Right lobe of liver (tissue), 6 donors: ENCODE results near the gene APOL6. TPM values are rescaled to one million over a fixed set of nuclear protein-coding genes. Genes with fewer than 3 reads are reported as not detected.

ENCODE experiments used
- ATAC-seq, 4 donors: fragments of 200-7000 bp; cut with Tn5 transposase; one replicate each; pipeline ENCODE4 v1.9.1; 2020; ENCODE audit warnings: mild to moderate bottlenecking in 4 of 4, moderate library complexity in 4 of 4
- DNase-seq, 3 donors: peaks; one replicate each; pipeline ENCODE4 v3.0.0-alpha.2; 2020
- H3K27ac ChIP-seq, 3 donors: fragments of 200-600 bp; one replicate each; pipeline ENCODE4 v1.8.0; 2022
- H3K27me3 ChIP-seq, 2 donors: fragments of 200-600 bp; one replicate each; pipeline ENCODE4 v1.8.0; 2022
- H3K36me3 ChIP-seq, 4 donors: fragments of 200-600 bp; sonication (generic) in 1 of 4; one replicate each; pipeline versions ENCODE4 v1.5.1 to v1.8.0; 2017 to 2022; ENCODE audit warnings: control low read depth in 1 of 4
- H3K4me1 ChIP-seq, 4 donors: fragments of 200-600 bp; sonication (generic) in 1 of 4; one replicate each; pipeline versions ENCODE4 v1.5.1 to v1.8.0; 2017 to 2022; ENCODE audit warnings: control low read depth in 1 of 4
- H3K4me3 ChIP-seq, 3 donors: fragments of 200-600 bp; one replicate each; pipeline ENCODE4 v1.8.0; 2022
- H3K9me3 ChIP-seq, 4 donors: fragments of 200-600 bp; sonication (generic) in 1 of 4; one replicate each; pipeline versions ENCODE4 v1.5.1 to v1.8.0; 2017 to 2022; ENCODE audit warnings: control low read depth in 1 of 4
- POLR2A ChIP-seq: fragments of 450-650 bp; IDR thresholded peaks from one replicate; pipeline ENCODE4 v1.6.1; 2017; ENCODE audit warnings: antibody characterized with exemption, mild to moderate bottlenecking
- WGBS: methylation state at CpG from one replicate; pipeline ENCODE4 v1.1.6; 2018; ENCODE audit warnings: low coverage, low lambda C conversion rate; ENCODE audit not compliant: insufficient coverage; ENCODE audit errors: missing lambda C conversion rate; 5-methylcytosine and 5-hydroxymethylcytosine counted together
- intact Hi-C, 2 donors: fragments of 100-400 bp; cut with DNase I; formaldehyde crosslinking; loops; one replicate each; pipeline versions ENCODE4 v1.11.2 to v1.14.1; 2022
- total RNA-seq, 6 experiments: library from RNA; depleted of rRNA in 2 of 6; stranded (reverse); fragments of >200 nt in 2 of 6; fragmentation: NEBNext Ultra II Directional in 3 of 6; extraction: Animal tissue kit (Norgen Biotek cat#: 25700) in 3 of 6; gene quantifications; one replicate each; pipeline versions ENCODE4 v1.1.0 to v1.2.4, GENCODE V29; 2016 to 2023
- TF ChIP-seq, protein P1 (sequence below), 4 donors: fragments of 200-600 bp in 3 of 4; fragments of 450-650 bp in 1 of 4; IDR thresholded peaks; one replicate each; pipeline versions ENCODE4 v1.5.1 to v1.8.0; 2016 to 2022; ENCODE audit warnings: antibody characterized with exemption in 4 of 4, mild to moderate bottlenecking in 2 of 4
- donor health status: DM: no; HTN: yes; CAD: no.
- donor health status: DM: no; HTN: no; CAD: no.
- donor health status: DM: no; HTN: no; CAD: no.
- donor health status: DM: no; HTN: yes; CAD: no.
- donor health status: DM: no; HTN: yes; CAD: no.

APOL6 gene
- total RNA-seq, 6 experiments from 2014 or later: 33.5 to 42.7 (median 39.6) TPM

DNA sequence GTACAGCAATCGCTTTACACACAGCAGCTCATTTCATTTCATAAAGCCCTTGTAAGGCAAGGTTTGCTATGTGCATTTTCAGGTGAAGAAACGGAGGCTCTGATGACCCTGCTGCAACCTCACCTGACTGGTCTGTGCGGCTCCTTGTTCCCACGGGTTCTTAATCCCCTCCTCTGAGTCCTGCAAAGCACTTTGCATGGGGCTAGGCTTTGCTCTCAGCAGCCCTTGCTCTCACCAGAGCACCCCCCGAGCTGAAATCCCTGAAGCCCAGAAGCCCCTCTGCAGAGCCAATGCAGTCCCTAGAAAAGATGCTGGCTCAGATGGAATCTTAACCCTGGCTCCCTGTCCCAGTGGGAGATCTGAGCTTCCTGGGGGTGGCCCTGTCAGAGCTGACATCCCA lies 11.0 kb upstream of the APOL6 start:
- H3K27ac ChIP-seq: no peak overlapping the region
- intact Hi-C loops: loop anchor here (5.0 to 10.0 kb wide), 3 partner anchors 98 to 485 kb away; no protein-coding TSS in a partner anchor
- DNase-seq: no peak

DNA sequence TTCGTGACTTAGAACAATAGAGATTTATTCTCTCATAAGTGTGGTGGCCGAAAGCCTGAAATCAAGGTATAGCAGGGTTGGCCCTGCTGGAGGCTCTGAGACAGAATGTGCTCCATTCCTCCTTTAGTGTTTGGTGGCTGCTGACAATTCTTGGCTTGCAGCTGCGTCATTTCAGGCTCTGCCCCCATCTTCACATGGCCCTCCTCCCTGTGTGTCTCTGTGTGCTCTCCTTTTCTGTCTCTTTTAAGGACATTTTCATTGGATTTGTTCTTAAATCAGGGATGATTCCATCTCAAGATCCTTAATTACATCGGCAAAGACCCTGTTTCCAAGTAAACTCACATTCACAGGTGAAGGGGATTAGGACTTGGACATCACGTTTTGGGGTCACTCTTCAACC lies 10.2 kb upstream of the APOL6 start:
- DNase-seq (no peak), ATAC-seq (no peak)
- TF ChIP-seq, protein P1, sequence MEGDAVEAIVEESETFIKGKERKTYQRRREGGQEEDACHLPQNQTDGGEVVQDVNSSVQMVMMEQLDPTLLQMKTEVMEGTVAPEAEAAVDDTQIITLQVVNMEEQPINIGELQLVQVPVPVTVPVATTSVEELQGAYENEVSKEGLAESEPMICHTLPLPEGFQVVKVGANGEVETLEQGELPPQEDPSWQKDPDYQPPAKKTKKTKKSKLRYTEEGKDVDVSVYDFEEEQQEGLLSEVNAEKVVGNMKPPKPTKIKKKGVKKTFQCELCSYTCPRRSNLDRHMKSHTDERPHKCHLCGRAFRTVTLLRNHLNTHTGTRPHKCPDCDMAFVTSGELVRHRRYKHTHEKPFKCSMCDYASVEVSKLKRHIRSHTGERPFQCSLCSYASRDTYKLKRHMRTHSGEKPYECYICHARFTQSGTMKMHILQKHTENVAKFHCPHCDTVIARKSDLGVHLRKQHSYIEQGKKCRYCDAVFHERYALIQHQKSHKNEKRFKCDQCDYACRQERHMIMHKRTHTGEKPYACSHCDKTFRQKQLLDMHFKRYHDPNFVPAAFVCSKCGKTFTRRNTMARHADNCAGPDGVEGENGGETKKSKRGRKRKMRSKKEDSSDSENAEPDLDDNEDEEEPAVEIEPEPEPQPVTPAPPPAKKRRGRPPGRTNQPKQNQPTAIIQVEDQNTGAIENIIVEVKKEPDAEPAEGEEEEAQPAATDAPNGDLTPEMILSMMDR (IDR thresholded peaks at IDR 0.05): no peak
- TF ChIP-seq POLR2A: no peak
- Histone ChIP-seq H3K9me3 (no peaks in the 10 kb centered on the region), H3K27ac (peak overlapping the region in 2 of 3 donors; percentile 40), H3K27me3 (no peaks in the 10 kb centered on the region), H3K4me1 (peaks cover 0 to 19% (median 7%) of the 10 kb centered on the region in 4 donors), H3K4me3 (no peak overlapping the region), H3K36me3 (no peaks in the 10 kb centered on the region)
- intact Hi-C loops: loop anchor here (5.0 to 10.0 kb wide), 3 partner anchors 97 to 484 kb away; no protein-coding TSS in a partner anchor
- WGBS: 71% methylated on average over 3 of the region's 5 CpGs

More for the DNA sequence above, 11.0 kb upstream of the APOL6 start:
- H3K27me3 ChIP-seq: no peaks in the 10 kb centered on the region
- peaks cover 0 to 12% (median 4%) of the 10 kb centered on the region in 4 donors for H3K4me1 ChIP-seq
- H3K9me3 ChIP-seq: no peaks in the 10 kb centered on the region
- H3K36me3 ChIP-seq: no peaks in the 10 kb centered on the region
- ATAC-seq: no peak
- no peak overlapping the region for H3K4me3 ChIP-seq
- TF ChIP-seq, protein P1 (IDR thresholded peaks at IDR 0.05): no peak
- no peak for TF ChIP-seq POLR2A
- 57% methylated on average over 3 of the region's 5 CpGs for WGBS

DNA sequence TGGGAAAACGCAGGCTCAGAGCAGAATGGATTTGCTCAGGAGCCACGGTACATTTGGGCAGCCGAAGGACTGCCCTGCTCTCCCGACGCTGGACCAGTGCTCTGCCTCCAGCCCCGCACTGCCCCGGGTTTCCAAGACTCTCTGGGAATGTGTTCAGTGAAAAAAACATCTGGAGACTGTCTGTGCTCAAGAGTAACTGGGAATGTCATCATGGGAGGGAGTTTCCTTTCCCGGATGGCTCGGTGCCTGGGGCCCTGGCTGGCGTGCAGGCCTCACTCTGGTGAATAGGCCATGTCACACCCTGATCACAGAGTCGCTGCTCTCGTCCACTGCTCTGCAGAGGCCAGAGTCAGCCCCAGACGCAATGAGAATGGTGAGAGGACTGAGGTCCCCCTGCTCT lies 9.8 kb upstream of the APOL6 start:
- WGBS: 64% methylated on average over 8 of the region's 13 CpGs
- TF ChIP-seq, protein P1 (IDR thresholded peaks at IDR 0.05): no peak
- TF ChIP-seq POLR2A: no peak
- H3K4me3 ChIP-seq: no peak overlapping the region
- peak overlapping the region in 2 of 3 donors; percentile 40 for H3K27ac ChIP-seq
- no peaks in the 10 kb centered on the region for H3K27me3 ChIP-seq
- no peaks in the 10 kb centered on the region for H3K36me3 ChIP-seq
- H3K4me1 ChIP-seq: peaks cover 0 to 21% (median 7%) of the 10 kb centered on the region in 4 donors
- peak in 2 of 3 donors; percentile 55 to 81 for DNase-seq
- H3K9me3 ChIP-seq: no peaks in the 10 kb centered on the region
- intact Hi-C loops: loop anchor here (5.0 to 10.0 kb wide), 3 partner anchors 96 to 484 kb away; no protein-coding TSS in a partner anchor
- peak; percentile 57 to 70 (median 62) for ATAC-seq

DNA sequence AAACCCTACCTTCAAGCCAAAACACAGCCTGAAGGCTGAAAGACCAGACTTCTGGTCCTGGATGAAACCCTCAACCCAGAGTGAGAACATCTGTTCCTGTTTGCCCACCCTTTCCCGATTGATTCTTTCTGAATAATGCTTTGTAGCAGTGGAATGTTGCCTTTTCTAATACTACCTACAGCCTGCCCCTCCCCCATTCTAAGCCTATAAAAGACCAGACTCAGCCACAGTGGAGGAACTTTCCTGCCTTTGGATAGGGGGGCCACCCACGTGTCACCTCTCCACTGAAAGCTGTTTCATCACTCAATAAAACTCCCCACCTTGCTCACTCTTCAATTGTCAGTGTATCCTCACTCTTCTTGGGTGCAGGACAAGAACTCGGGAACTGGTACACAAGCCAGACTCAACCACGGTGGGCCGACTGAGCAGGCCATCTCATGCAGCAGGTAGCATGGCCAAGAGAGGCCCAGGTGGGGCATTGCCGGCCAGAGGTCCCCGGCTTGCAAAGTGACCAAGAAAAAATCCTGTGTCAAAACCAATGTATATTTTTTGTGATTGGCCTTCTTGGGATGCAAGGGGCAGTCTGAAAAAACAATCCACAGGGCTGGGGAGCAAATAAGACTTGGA lies 6.6 kb upstream of the APOL6 start:
- TF ChIP-seq, protein P1 (IDR thresholded peaks at IDR 0.05): no peak
- TF ChIP-seq POLR2A: no peak
- peaks cover 0 to 37% (median 11%) of the 10 kb centered on the region in 4 donors for H3K4me1 ChIP-seq
- H3K9me3 ChIP-seq: no peaks in the 10 kb centered on the region
- no peaks in the 10 kb centered on the region for H3K27me3 ChIP-seq
- H3K27ac ChIP-seq: peak overlapping the region in 1 of 3 donors; percentile 57
- H3K36me3 ChIP-seq: no peaks in the 10 kb centered on the region
- ATAC-seq (no peak), DNase-seq (no peak)
- H3K4me3 ChIP-seq: no peak overlapping the region
- 75% methylated on average over 5 of the region's 7 CpGs for WGBS
- intact Hi-C loops: no loop called here
